Ovary (tissue), 9 donors: ENCODE results near the gene GRPR. TPM values are rescaled to one million over a fixed set of nuclear protein-coding genes. Genes with fewer than 3 reads are reported as not detected.

Experiments used
- DNase-seq, 5 donors: peaks; one replicate each; pipeline ENCODE4 v3.0.0-alpha.2; 2019 to 2020
- H3K27ac ChIP-seq, 2 donors: fragments of 200-600 bp; one replicate each; pipeline versions ENCODE4 v1.5.1 to v1.8.0; 2019 to 2022
- H3K27me3 ChIP-seq: fragments of 200-600 bp; one replicate; pipeline ENCODE4 v1.8.0; 2022
- H3K36me3 ChIP-seq: fragments of 200-600 bp; sonication (generic); one replicate; pipeline ENCODE4 v1.5.1; 2019
- H3K4me1 ChIP-seq: one replicate; pipeline ENCODE4 v1.8.1; 2013; ENCODE audit warnings: mild to moderate bottlenecking, moderate library complexity; ENCODE audit not compliant: insufficient read depth
- H3K4me3 ChIP-seq: fragments of 200-600 bp; sonication (generic); one replicate; pipeline ENCODE4 v1.5.1; 2017
- H3K9me3 ChIP-seq, 2 donors: fragments of 200-600 bp in 1 of 2; sonication (generic) in 1 of 2; one replicate each; pipeline versions ENCODE4 v1.5.1 to v1.8.1; 2013 to 2019; ENCODE audit warnings: mild to moderate bottlenecking in 1 of 2, moderate library complexity in 1 of 2
- CTCF ChIP-seq, 3 donors: fragments of 450-650 bp in 2 of 3; fragments of 200-600 bp in 1 of 3; IDR thresholded peaks; one replicate each; pipeline versions ENCODE4 v1.5.1 to v1.8.0; 2016 to 2022; ENCODE audit warnings: antibody characterized with exemption in 3 of 3, mild to moderate bottlenecking in 1 of 3
- EP300 ChIP-seq: sonication (generic); formaldehyde crosslinking; IDR thresholded peaks from one replicate; pipeline ENCODE4 v1.6.1; 2017; ENCODE audit warnings: antibody characterized with exemption
- POLR2A ChIP-seq: fragments of 450-650 bp; IDR thresholded peaks from one replicate; pipeline ENCODE4 v1.6.1; 2017; ENCODE audit warnings: antibody characterized with exemption, mild to moderate bottlenecking, moderate library complexity
- WGBS, 3 donors: extraction: QIAGEN DNeasy Blood & Tissue Kit in 1 of 3; methylation state at CpG; one replicate each; pipeline versions ENCODE4 v1.1.5 to v1.1.7; 2013 to 2017; 5-methylcytosine and 5-hydroxymethylcytosine counted together
- intact Hi-C, 4 donors: fragments of 100-400 bp; cut with DNase I; formaldehyde crosslinking; loops; one replicate each; pipeline versions ENCODE4 v1.11.0 to v1.15.1; 2022 to 2023
- polyA plus RNA-seq, 2 donors: library from polyadenylated mRNA; stranded (reverse); fragments of 200-250 nt in 1 of 2; fragments of 350-450 nt in 1 of 2; fragmentation: Illumina TruSeq in 1 of 2; extraction: RNeasy Lipid Tissue Mini Kit (QIAGEN cat#74804) in 1 of 2; gene quantifications; one replicate each; pipeline ENCODE4 v1.2.3, GENCODE V29; 2013 to 2014
- total RNA-seq, 7 donors: library from RNA; depleted of rRNA in 2 of 7; stranded (reverse); fragments of >200 nt in 2 of 7; fragmentation: NEBNext Ultra II Directional in 3 of 7; extraction: Animal tissue kit (Norgen Biotek cat#: 25700) in 3 of 7; gene quantifications; one replicate each; pipeline versions ENCODE4 v1.1.0 to v1.2.4, GENCODE V29; 2016 to 2023
- donor health status: DM: no; HTN: no; CAD: no; lungs with moderate emphysema.
- donor health status: DM: no; HTN: no; CAD: no.
- donor health status: Bipolar disorder and iron deficiency.
- donor health status: DM: yes; HTN: yes; CAD: no.
- donor health status: DM: no; HTN: no; CAD: no.
- donor health status: DM: yes; HTN: yes; CAD: no.

GRPR gene
- total and polyA plus RNA-seq, 9 donors: 0.05 to 0.13 (median 0.08) TPM; not detected in 6

GRCh38 chrX:16191605-16192004 is 68.2 kb downstream of the GRPR start:
- H3K4me3 ChIP-seq: no peak overlapping the region
- H3K27ac ChIP-seq: no peak overlapping the region
- no peaks in the 10 kb centered on the region for H3K9me3 ChIP-seq
- WGBS, 3 donors: 77 to 84% (median 80%) methylated on average over 6 of the region's 6 CpGs
- no peaks in the 10 kb centered on the region for H3K36me3 ChIP-seq
- no peak for DNase-seq
- intact Hi-C loops: no loop called here
- TF ChIP-seq EP300: no peak
- TF ChIP-seq POLR2A: no peak
- TF ChIP-seq CTCF (IDR thresholded peaks at IDR 0.05): no peak
- H3K27me3 ChIP-seq: no peaks in the 10 kb centered on the region
- H3K4me1 ChIP-seq: no peaks in the 10 kb centered on the region

GRCh38 chrX:16196829-16197228 is 73.5 kb downstream of the GRPR start:
- no peak overlapping the region for H3K27ac ChIP-seq
- intact Hi-C loops: no loop called here
- no peak overlapping the region for H3K4me3 ChIP-seq
- no peaks in the 10 kb centered on the region for H3K36me3 ChIP-seq
- DNase-seq: no peak
- H3K9me3 ChIP-seq: no peaks in the 10 kb centered on the region
- H3K4me1 ChIP-seq: no peaks in the 10 kb centered on the region
- H3K27me3 ChIP-seq: no peaks in the 10 kb centered on the region
- TF ChIP-seq CTCF (IDR thresholded peaks at IDR 0.05) (no peak), POLR2A (no peak), EP300 (no peak)

- H3K36me3 ChIP-seq: no peaks in the 10 kb centered on the region
- no peaks in the 10 kb centered on the region for H3K4me1 ChIP-seq
- H3K27me3 ChIP-seq: no peaks in the 10 kb centered on the region
- intact Hi-C loops: no loop called here
- WGBS, 3 donors: 31 to 57% (median 34%) methylated on average over 1 of the region's 1 CpG
- H3K9me3 ChIP-seq: no peaks in the 10 kb centered on the region
- TF ChIP-seq POLR2A: no peak
- TF ChIP-seq CTCF (IDR thresholded peaks at IDR 0.05): no peak
- TF ChIP-seq EP300: no peak
- no peak for DNase-seq
- no peak overlapping the region for H3K4me3 ChIP-seq
- no peak overlapping the region for H3K27ac ChIP-seq
These were observed 76.0 kb downstream of the GRPR start for GRCh38 chrX:16199343-16199742.

GRCh38 chrX:16202943-16203342 is 79.6 kb downstream of the GRPR start:
- DNase-seq: no peak
- Histone ChIP-seq H3K9me3 (no peaks in the 10 kb centered on the region), H3K4me1 (no peaks in the 10 kb centered on the region), H3K4me3 (no peak overlapping the region), H3K27me3 (no peaks in the 10 kb centered on the region), H3K36me3 (no peaks in the 10 kb centered on the region), H3K27ac (no peak overlapping the region)
- no peak for TF ChIP-seq POLR2A
- no peak for TF ChIP-seq CTCF (IDR thresholded peaks at IDR 0.05)
- intact Hi-C loops: no loop called here
- 65 to 80% (median 66%) methylated on average over 4 of the region's 4 CpGs for WGBS, 3 donors

Other genes with a start within 250 kb of the GRPR start
- gene MAGEB17, start 43.9 kb downstream of the GRPR start, total RNA-seq: under 1 TPM in 1 of 7 donors, not detected in 6; 0.17 TPM
- gene MAGEB17, start 43.9 kb downstream of the GRPR start, polyA plus RNA-seq: under 1 TPM in 1 of 2 donors, not detected in 1; 0.05 TPM